Measurements from ENCODE around the gene CACNA1E.

Gene CACNA1E

DNA sequence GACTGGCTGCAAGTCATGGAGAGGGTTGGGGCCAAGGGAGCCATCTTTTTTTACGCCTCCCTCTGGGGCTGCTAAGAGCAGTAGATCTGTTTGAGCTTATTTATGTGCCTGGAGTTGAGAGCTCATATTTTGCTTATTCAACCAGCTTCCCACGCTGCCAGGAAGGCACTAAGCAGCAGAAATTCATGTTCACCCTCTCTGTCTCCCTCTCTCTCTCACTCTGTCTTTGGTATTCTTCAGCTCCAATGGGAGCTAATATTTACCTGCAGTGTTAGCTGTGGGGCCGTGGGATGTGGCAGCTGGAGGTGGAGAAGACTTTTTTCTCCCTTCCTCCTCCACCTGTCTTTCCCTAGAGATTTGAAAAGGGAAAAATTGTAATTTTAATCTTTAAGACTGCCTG is 26.8 kb upstream of the CACNA1E start:
- Histone ChIP-seq H3K36me3 (no peaks in the 10 kb centered on the region), H3K9me3 (no peaks in the 10 kb centered on the region), H3K4me3 (ENCODE audit: low read depth, low read length) (no peak overlapping the region), H3K27me3 (no peaks in the 10 kb centered on the region; the same call in 1 of the 2 replicates), H3K4me1 (no peaks in the 10 kb centered on the region)
- no peak for DNase-seq
- TF ChIP-seq, protein P1, sequence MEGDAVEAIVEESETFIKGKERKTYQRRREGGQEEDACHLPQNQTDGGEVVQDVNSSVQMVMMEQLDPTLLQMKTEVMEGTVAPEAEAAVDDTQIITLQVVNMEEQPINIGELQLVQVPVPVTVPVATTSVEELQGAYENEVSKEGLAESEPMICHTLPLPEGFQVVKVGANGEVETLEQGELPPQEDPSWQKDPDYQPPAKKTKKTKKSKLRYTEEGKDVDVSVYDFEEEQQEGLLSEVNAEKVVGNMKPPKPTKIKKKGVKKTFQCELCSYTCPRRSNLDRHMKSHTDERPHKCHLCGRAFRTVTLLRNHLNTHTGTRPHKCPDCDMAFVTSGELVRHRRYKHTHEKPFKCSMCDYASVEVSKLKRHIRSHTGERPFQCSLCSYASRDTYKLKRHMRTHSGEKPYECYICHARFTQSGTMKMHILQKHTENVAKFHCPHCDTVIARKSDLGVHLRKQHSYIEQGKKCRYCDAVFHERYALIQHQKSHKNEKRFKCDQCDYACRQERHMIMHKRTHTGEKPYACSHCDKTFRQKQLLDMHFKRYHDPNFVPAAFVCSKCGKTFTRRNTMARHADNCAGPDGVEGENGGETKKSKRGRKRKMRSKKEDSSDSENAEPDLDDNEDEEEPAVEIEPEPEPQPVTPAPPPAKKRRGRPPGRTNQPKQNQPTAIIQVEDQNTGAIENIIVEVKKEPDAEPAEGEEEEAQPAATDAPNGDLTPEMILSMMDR (IDR thresholded peaks at IDR 0.05; ENCODE audit: low read depth, low read length) = no peak

DNA sequence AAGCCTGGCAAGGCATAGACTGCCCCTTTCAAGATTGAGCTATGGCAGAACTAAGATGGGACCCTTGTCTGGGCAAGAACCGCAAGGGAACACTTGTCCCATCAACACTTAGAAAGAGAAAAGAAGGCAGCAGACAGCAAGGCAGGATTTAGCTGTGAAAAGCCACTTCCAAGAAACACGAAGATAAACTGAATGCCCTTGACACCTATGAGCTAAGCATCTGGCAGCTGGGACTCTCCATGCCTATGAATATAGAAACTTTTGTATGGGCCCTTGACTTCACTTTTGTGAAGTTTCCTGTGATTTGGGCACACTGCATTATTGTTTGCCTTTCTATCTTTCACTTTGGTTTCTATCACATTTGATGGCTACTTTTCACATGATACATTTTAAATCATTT is 24.9 kb upstream of the CACNA1E start:
- Histone ChIP-seq H3K27me3 (no peaks in the 10 kb centered on the region; the same call in 1 of the 2 replicates), H3K4me1 (no peaks in the 10 kb centered on the region), H3K36me3 (no peaks in the 10 kb centered on the region), H3K9me3 (no peaks in the 10 kb centered on the region), H3K4me3 (ENCODE audit: low read depth, low read length) (no peak overlapping the region)
- no peak for DNase-seq
- TF ChIP-seq, protein P1 (IDR thresholded peaks at IDR 0.05; ENCODE audit: low read depth, low read length) = no peak

DNA sequence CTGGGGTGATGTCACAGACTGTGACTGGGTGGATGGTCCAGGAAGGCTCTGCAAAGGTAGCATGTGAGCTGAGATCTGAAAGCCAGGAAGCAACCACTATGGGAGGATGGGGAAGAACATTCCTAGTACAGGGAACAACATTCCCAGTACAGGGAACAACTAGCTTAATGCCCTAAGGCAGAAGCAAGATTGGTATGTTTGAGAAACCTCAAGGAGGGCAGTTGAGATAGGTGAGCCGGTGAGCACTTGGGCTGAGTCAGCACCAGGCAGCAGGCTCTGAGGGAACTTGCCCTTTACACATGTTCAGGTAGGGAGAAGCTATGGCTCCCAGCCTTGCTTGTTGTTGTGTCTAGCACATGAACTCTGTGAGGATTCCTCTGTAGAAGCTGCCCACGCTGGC is 24.2 kb upstream of the CACNA1E start:
- no peaks in the 10 kb centered on the region for H3K36me3 ChIP-seq
- H3K4me1 ChIP-seq = no peaks in the 10 kb centered on the region
- TF ChIP-seq, protein P1 (IDR thresholded peaks at IDR 0.05; ENCODE audit: low read depth, low read length) = no peak
- no peaks in the 10 kb centered on the region for H3K9me3 ChIP-seq
- no peak for DNase-seq
- H3K27me3 ChIP-seq = no peaks in the 10 kb centered on the region; the same call in 1 of the 2 replicates
- no peak overlapping the region for H3K4me3 ChIP-seq (ENCODE audit: low read depth, low read length)

DNA sequence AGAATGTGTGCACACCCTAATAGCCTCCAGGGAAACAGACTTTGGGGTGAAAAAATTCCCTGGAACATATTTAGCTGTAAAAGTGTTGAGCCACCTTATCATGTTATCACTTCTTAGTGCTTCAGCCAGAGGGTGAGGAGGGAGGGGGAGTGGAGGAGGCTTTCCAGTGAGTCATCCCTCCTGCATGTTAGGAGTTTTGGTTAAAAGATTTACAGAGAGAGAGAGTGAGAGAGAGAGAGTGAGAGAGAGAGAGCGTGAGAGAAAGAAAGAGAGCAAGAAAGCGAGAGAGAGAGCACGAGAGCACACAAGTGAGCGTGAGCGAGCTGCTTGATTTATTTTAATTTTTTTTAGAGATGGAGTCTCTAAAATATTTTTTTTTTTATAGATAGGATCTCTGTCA is 13.5 kb upstream of the CACNA1E start:
- no peaks in the 10 kb centered on the region for H3K4me1 ChIP-seq
- H3K36me3 ChIP-seq = no peaks in the 10 kb centered on the region
- no peak overlapping the region for H3K4me3 ChIP-seq (ENCODE audit: low read depth, low read length)
- no peak for DNase-seq
- no peaks in the 10 kb centered on the region for H3K9me3 ChIP-seq
- TF ChIP-seq, protein P1 (IDR thresholded peaks at IDR 0.05; ENCODE audit: low read depth, low read length) = no peak
- H3K27me3 ChIP-seq = no peaks in the 10 kb centered on the region

DNA sequence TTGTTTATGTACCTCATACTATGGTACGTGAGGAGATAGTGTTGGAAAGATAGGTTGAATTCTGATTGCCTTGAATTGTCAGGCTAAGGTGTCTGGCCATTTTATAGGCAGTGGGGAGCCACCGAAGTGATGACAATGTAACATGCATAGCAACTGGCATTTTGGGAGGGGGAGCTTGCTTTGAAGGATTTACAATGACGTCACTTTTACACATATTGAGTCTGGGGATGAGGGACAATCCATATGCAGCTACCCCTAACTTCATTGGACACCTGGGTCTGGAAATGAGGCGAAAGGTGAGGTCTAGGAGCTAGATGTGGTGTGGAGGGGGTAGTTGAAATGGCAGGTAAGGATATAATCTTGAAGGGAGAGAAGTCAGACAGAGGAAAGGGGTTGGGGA is 7.7 kb upstream of the CACNA1E start:
- DNase-seq = no peak
- no peak overlapping the region for H3K4me3 ChIP-seq (ENCODE audit: low read depth, low read length)
- no peaks in the 10 kb centered on the region for H3K4me1 ChIP-seq
- no peaks in the 10 kb centered on the region for H3K9me3 ChIP-seq
- peaks cover 17% of the 10 kb centered on the region for H3K27me3 ChIP-seq
- TF ChIP-seq, protein P1 (IDR thresholded peaks at IDR 0.05; ENCODE audit: low read depth, low read length) = no peak
- H3K36me3 ChIP-seq = no peaks in the 10 kb centered on the region

DNA sequence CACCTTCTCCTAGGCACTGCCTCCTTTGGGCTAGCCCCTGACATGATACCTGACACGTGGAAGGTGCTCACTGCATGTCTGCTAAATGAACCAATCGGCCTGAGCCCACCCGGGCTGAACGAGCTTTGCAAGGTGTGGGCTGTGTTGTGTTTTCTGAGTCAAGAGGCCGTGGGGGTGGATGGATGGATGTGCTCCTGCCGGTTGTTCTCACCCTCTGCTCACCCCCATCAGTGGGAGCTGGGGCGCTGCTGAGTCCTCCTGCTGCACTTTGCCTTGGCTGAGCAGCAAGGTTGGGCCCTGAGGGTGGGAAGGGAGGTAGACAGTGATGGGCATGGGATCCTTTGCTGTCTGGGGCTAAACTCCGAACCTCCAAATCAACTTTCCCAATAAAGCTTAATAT is 6.7 kb upstream of the CACNA1E start:
- Histone ChIP-seq H3K36me3 (no peaks in the 10 kb centered on the region), H3K27me3 (peaks cover 27% of the 10 kb centered on the region), H3K9me3 (no peaks in the 10 kb centered on the region), H3K4me3 (ENCODE audit: low read depth, low read length) (no peak overlapping the region), H3K4me1 (no peaks in the 10 kb centered on the region)
- TF ChIP-seq, protein P1 (IDR thresholded peaks at IDR 0.05; ENCODE audit: low read depth, low read length) = no peak
- DNase-seq = no peak

Data from BE2C (cell line).